HepG2 (cell line): ENCODE data around the gene RPS6KB2. TPM values are rescaled to one million over a fixed set of nuclear protein-coding genes. Genes with fewer than 3 reads are reported as not detected.

Experiments
- BCL6 ChIP-seq: IDR thresholded peaks from 2 replicates; pipeline ENCODE4 v1.6.1; 2016; ENCODE audit warnings: missing genetic modification reagents, missing compliant biosample characterization
- GABPB1 ChIP-seq: IDR thresholded peaks from 2 replicates; pipeline ENCODE4 v1.6.1; 2016; ENCODE audit warnings: mild to moderate bottlenecking, missing genetic modification reagents, moderate library complexity, missing compliant biosample characterization
- MLXIP ChIP-seq: sonication (generic); formaldehyde crosslinking; IDR thresholded peaks from 2 replicates; pipeline ENCODE4 v1.9.0; 2021; ENCODE audit warnings: missing genetic modification reagents, borderline replicate concordance
- MTF1 ChIP-seq: sonication (generic); formaldehyde crosslinking; IDR thresholded peaks from 2 replicates; pipeline ENCODE4 v1.5.0; 2020; ENCODE audit warnings: missing genetic modification reagents
- NCOR1 ChIP-seq: fragments of 200-600 bp; sonication (generic); IDR thresholded peaks from 2 replicates; pipeline ENCODE4 v1.7.0; 2017; ENCODE audit warnings: antibody characterized with exemption, low read length, borderline replicate concordance
- NR2F6 ChIP-seq, 2 experiments: IDR thresholded peaks; 2 replicates each; pipeline ENCODE4 v1.6.1; 2016; ENCODE audit warnings: antibody characterized with exemption in 1 of 2, mild to moderate bottlenecking in 1 of 2
- RARA ChIP-seq: IDR thresholded peaks from 2 replicates; pipeline ENCODE4 v1.6.1; 2016; ENCODE audit warnings: missing genetic modification reagents, missing compliant biosample characterization
- TFDP1 ChIP-seq: IDR thresholded peaks from 2 replicates; pipeline ENCODE4 v1.6.1; 2016; ENCODE audit warnings: missing compliant biosample characterization, missing genetic modification reagents, borderline replicate concordance
- ZNF709 ChIP-seq: sonication (generic); formaldehyde crosslinking; IDR thresholded peaks from 2 replicates; pipeline ENCODE4 v1.5.0; 2020; ENCODE audit warnings: mild to moderate bottlenecking, missing genetic modification reagents
- polyA plus RNA-seq, 8 experiments: library from polyadenylated mRNA; depleted of rRNA in 3 of 8; stranded (reverse) in 7 of 8; unstranded in 1 of 8; fragments of >200 nt; fragmentation: Illumina TruSeq in 4 of 8; extraction: Trizol in 4 of 8; gene quantifications; 2 replicates each; pipeline versions ENCODE4 v1.2.1 to v1.2.3, GENCODE V29; 2011 to 2016; ENCODE audit warnings: low read depth in 4 of 8, missing spikeins in 1 of 8, mixed read lengths in 1 of 8; ENCODE audit not compliant: insufficient read depth in 1 of 8
- total RNA-seq, 5 experiments: library from RNA; depleted of rRNA; stranded (reverse); fragments of >200 nt; fragmentation: Illumina TruSeq; extraction: Trizol; gene quantifications; 2 replicates each; pipeline ENCODE4 v1.2.3, GENCODE V29; 2016; ENCODE audit warnings: low read depth in 1 of 5

RPS6KB2 gene
- total and polyA plus RNA-seq, 2 of the 13 experiments (the other 11 are each of a cell fraction or from before 2014, with no cell fraction given) = 52.9 to 54.8 TPM

- TF ChIP-seq ZNF709 (CRISPR knock-in tag) (no peak), GABPB1 (CRISPR knock-in tag) (no peak), RARA (CRISPR knock-in tag) (peak; percentile 79), MLXIP (no peak), BCL6 (peak; percentile 86), NR2F6 (IDR thresholded peaks at IDR 0.05) (peak; percentile 73; the same call in 1 of the 2 replicates), NR2F6 (CRISPR knock-in tag; IDR thresholded peaks at IDR 0.05) (peak; percentile 70), MTF1 (no peak), NCOR1 (0 out of 2 replicates have a peak, but pooled peaks have one; percentile 31), TFDP1 (CRISPR knock-in tag) (no peak)
- TF ChIP-seq, all 625 proteins: peak for 10
These were observed 22.5 kb upstream of the RPS6KB2 start (continued) for GRCh38 chr11:67405688-67406339.
